GM20431 (cell line): Measurements from ENCODE around the gene PRSS38.
"Not testable (repeated sequence)": the region's sequence is repeated elsewhere in the genome, so short reads cannot be mapped to it uniquely, and the experiment has no call there.

ENCODE experiments used
- in situ Hi-C: fragments of 300-500 bp; cut with MseI, MboI; formaldehyde crosslinking; loops from one replicate; pipeline ENCODE4 v1.15.0; 2020; ENCODE audit warnings: low sequenced_read_pairs; ENCODE audit not compliant: unreplicated experiment

The PRSS38 gene

DNA sequence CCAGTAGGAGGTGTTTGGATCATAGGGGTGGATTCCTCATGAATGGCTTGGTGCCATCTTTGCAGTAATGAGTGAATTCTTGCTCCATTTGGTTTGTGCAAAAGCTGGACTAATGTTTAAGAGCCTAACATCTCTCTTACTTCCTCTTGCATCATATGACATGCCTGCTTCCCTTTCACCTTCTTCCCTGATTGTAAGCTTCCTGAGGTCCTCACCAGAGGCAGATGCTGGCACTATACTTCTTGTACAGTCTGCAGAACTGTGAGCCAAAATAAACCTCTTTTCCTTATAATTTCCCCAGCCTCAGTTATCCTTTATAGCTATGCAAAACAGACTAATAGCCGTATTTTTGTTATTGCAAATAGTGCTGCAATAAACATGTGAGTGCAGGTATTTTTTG, 8.1 kb downstream of the PRSS38 start:
- in situ Hi-C loops: no loop called here

DNA sequence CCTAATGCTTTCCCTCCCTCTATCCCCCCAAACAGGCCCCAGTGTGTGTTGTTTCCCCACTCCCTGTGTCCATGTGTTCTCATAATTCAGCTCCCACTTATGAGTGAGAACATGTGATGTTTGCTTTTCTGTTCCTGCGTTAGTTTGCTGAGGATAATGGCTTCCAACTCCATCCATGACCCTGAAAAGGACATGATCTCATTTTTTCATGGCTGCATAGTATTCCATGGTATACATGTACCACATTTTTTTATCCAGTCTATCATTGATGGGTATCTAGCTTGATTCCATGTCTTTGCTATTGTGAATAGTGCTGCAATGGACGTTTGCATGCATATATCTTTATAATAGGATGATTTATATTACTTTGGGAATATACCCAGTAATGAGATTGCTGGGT, 8.7 kb downstream of the PRSS38 start:
- in situ Hi-C loops: no loop called here

- in situ Hi-C loops: no loop called here
These were observed 13.3 kb downstream of the PRSS38 start for GRCh38 chr1:227828786-227829185.

- in situ Hi-C loops: no loop called here
These were observed 22.7 kb downstream of the PRSS38 start for GRCh38 chr1:227838181-227838580.

DNA sequence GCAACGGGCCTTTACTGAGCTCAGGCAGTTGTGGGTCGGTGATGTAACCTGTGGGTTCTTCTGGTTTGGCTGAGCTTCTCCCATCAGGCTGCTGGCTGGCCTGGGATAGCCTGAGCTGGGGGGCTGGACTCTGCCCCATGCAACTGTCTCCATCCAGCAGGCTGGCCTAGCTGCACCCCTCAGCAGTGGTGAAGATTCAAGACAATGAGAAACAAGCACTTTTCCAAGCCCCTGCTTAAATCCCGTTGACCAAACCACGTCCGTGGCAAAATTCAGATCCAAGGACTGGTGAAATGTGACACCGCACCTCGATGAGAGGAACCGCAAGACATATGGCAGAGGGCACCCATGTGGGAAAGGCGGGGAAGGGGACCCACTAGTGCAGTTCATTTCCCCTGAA, 25.6 kb downstream of the PRSS38 start:
- in situ Hi-C loops: no loop called here

DNA sequence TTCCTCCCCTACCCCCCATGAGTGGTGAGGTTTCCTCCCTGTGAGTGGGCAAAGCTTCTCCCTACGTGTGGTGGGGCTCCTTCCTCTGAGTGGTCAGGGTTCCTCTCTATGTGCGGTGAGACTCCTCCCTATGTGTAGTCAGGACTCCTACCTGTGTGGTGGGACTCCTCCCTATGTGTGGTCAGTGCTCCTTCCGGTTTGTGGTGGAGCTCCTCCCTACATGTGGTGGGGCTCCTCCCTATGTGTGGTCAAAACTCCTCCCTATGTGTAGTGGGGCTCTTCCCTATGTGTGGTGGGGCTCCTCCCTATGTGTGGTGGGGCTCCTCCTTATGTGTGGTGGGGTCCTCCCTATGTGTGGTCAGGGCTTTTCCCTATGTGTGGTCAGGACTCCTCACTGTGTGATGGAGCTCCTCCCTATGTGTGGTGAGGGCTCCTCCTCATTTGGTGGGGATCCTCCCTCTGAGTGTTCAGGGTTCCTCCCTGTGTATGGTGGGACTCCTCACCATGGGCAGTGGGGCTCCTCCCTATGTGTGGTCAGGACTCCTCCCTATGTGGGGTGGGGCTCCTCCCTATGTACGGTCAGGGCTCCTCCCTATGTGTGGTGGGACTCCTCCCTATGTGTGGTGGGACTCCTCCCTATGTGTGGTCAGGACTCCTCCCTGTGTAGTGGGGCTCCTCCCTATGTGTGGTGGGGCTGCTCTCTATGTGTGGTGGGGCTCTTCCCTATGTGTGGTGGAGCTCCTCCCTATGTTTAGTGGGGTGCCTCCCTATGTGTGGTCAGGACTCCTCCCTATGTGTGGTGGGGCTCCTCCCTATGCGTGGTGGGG, 29.1 kb downstream of the PRSS38 start:
- in situ Hi-C loops: no loop called here

- in situ Hi-C loops: no loop called here
These were observed 29.6 kb downstream of the PRSS38 start for GRCh38 chr1:227845147-227845458.

DNA sequence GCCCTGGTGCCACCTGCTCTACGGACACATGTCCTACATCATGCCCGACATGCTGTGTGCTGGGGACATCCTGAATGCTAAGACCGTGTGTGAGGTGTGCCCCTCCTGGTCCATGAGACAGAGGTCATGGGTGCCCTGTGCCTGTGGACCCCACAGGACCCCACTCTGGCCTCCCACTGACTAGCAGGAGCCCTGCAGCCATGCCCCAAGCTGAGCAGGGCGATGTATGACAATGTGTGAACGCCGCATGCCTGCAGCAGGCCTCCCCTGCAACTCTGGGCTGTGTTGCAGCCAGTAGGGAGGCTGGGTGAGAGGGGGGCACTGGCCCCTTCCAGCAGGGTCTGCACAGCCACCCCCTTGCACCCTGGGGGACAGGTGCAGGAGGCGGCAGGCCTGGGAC, 30.0 kb downstream of the PRSS38 start:
- in situ Hi-C loops: no loop called here

DNA sequence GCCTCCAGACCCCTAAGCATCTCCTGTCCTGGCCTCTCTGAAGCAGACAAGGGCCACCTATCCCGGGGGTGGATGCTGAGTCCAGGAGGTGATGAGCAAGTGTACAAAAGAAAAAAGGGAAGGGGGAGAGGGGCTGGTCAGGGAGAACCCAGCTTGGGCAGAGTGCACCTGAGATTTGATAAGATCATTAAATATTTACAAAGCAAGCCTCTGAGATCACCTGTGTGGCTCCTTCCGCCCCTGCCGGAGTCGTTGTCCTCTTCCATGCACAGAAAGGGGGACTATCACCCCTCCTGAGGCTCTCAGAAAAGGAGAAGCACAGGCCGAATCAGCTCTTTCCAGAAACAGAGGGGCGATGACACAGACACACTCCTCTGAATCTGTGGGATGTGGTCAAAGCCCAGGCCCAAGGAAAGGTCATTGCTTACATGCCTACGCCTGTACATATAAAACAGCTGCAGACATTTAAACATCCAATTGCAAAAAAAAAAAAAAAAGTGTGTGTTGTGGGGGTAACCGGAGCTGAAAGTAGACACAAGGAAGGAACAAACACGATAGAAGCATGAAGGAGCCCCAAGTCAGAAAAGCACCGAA, 30.9 kb downstream of the PRSS38 start:
- in situ Hi-C loops: no loop called here

DNA sequence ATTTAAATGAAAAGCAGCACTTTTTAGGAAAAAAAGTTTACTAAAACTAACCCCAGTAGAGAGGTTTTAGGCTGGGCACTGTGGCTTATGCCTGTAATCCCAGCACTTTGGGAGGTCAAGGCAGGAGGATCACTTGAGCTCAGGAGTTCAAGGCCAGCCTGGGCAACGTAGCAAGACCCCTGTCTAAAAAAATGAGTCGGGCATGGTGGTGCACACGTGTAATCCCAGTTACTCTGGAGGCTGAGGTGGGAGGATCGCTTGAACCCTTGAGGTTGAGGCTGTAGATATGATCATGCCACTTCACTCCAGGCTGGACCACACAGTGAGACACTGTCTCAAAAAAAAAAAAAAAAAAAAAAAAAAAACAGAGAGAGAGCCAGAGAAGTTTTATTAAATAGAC, 31.6 kb downstream of the PRSS38 start:
- in situ Hi-C loops: not testable (repeated sequence)

GRCh38 chr1:227848430-227848932, 33.0 kb downstream of the PRSS38 start:
- in situ Hi-C loops: no loop called here

- in situ Hi-C loops: no loop called here
These were observed 33.8 kb downstream of the PRSS38 start for GRCh38 chr1:227849251-227849650.

- in situ Hi-C loops: no loop called here
These were observed 38.7 kb downstream of the PRSS38 start for GRCh38 chr1:227854189-227854588.

DNA sequence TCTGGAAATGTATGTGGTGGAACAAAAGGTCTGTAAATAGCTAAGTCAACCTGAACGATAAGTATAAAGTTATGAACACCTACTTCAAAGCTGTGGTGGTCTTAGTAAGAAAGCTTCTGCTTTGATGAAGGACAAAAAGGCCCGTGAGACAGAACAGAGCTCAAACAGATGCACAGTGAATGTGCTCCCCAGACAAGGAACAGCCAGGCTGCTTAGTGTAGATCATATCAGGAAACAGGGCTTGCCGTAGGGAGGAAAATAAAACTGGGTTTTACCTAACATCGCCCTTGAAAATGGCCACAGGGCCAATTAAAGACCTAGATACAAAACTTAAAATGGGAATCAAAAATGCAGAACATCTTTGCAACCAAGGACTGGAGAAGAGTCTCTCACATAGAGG, 40.2 kb downstream of the PRSS38 start:
- in situ Hi-C loops: no loop called here

GRCh38 chr1:227856147-227856858, 40.8 kb downstream of the PRSS38 start:
- in situ Hi-C loops: no loop called here

DNA sequence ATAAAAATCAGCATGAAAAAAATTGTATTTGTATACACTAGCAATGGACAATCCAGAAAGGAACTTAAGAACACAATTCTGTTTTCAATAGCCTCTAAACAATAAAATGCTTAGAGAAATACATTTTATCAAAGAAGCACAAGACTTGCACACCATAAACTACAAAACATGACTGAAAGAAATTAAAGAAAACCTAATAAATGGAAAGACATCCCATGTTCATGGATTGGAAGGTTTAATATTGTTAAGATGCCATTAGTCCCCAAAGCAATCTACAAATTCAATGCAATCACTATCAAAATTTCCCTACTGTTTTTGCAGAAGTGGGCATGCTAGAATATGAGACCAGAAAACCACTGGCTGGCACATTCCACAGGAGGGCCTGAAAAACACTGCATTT, 49.4 kb downstream of the PRSS38 start:
- in situ Hi-C loops: no loop called here

DNA sequence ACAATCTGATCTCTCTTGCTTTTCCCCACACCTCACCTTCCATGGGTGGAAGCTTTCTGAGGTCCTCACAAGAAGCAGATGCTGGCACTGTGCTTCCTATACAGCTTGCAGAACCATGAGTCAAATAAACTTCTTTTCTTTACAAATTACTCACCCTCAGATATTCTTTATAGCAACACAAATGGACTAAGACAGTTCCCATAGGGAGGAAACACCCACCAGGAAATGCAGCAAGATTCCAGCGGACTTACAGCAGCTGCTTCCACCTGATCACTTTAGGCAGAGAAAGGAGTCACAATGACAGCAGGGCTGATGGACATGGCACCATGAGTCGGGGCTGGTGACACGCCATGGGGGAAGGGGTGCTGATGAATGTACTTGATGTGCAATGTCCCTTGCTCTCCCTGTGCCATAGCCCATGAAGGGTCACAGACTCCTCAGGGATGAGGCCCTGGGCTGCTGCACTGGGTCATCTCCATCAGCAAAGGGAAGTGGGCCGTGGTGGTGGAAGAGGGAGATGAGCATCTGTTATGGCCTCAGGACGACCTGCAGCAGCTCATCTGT, 53.9 kb downstream of the PRSS38 start:
- in situ Hi-C loops: no loop called here

- in situ Hi-C loops: no loop called here
These were observed 54.4 kb downstream of the PRSS38 start for GRCh38 chr1:227869851-227870305.

GRCh38 chr1:227870366-227870765, 54.9 kb downstream of the PRSS38 start:
- in situ Hi-C loops: no loop called here

- in situ Hi-C loops: not testable (repeated sequence)
These were observed 56.4 kb downstream of the PRSS38 start for GRCh38 chr1:227871892-227872291.

DNA sequence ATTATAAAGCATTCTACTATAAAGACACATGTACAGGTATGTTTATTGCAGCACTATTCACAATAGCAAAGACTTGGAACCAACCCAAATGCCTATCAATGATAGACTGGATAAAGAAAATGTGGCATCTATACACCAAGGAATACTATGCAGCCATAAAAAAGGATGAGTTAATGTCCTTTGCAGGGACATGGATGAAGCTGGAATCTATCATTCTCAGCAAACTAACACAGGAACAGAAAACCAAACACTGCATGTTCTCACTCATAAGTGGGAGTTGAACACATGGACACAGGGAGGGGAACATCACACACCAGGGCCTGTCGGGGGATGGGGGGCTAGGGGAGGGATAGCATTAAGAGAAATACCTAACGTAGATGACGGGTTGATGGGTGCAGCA, 62.3 kb downstream of the PRSS38 start:
- in situ Hi-C loops: not testable (repeated sequence)
